Measurements from ENCODE around the gene TUBGCP3. TPM values are rescaled to one million over a fixed set of nuclear protein-coding genes. Genes with fewer than 3 reads are reported as not detected.

The TUBGCP3 gene
- total RNA-seq (2022) (51.1 and 55.7 TPM in 2 replicates), Bru-seq, nascent RNA (percentile 87 among the genes with signal in this experiment), BruChase-seq, experiment 1, labeled RNA remaining after a 2-hour chase (percentile 85 among the genes with signal in this experiment), BruChase-seq, experiment 2, labeled RNA remaining after a 6-hour chase (percentile 83 among the genes with signal in this experiment)
- long read RNA-seq, transcript TUBGCP3-201 (22 exons, 3,899 nt) = major isoform, 55 of 109 reads
- long read RNA-seq, transcript TUBGCP3-204 (10 exons, 2,461 nt) = minor isoform, 10 of 109 reads
- long read RNA-seq, partial matches to known transcripts = 10 of 109 reads
- long read RNA-seq, other reads (novel, unspliced or antisense) = 28 of 109 reads

GRCh38 chr13:112587764-112588489 lies at the start of gene TUBGCP3:
Gene TUBGCP3 (minus strand): TSS chr13:112588153. CDS start chr13:112587980, 173 bp downstream.
- TF ChIP-seq CTCF (IDR thresholded peaks at IDR 0.05; ENCODE audit: insufficient read depth in 1 of 2, low read depth in 1 of 2, low read length in 1 of 2, severe bottlenecking in 1 of 2, unreplicated experiment in 1 of 2) = no peak

GRCh38 chr13:112637017-112637801 lies 49.3 kb upstream of the TUBGCP3 start:
- Histone ChIP-seq H3K9me3 (no peaks in the 10 kb centered on the region), H3K4me3 (ENCODE audit: low read depth, low read length) (no peak overlapping the region), H3K27me3 (replicated peaks; ENCODE audit: control insufficient read depth, insufficient read depth, low read length) (no peaks in the 10 kb centered on the region), H3K36me3 (ENCODE audit: control insufficient read depth, insufficient read depth, low read length) (no peaks in the 10 kb centered on the region), H3K4me1 (peaks cover 25% of the 10 kb centered on the region)
- intact Hi-C loops (cut with micrococcal nuclease; ENCODE audit: unreplicated experiment) = no loop called here
- no TSS peak for BruUV-seq (replicated peaks)
- Mint-ChIP-seq H3K4me3 (ENCODE audit: unreplicated experiment) (no peak overlapping the region), H3K27me3 (ENCODE audit: insufficient read depth, unreplicated experiment) (no peaks in the 10 kb centered on the region), H3K4me1 (ENCODE audit: low read depth, unreplicated experiment) (peaks cover 13% of the 10 kb centered on the region), H3K27ac (ENCODE audit: unreplicated experiment) (peak overlapping the region; percentile 81), H3K36me3 (ENCODE audit: insufficient read depth, unreplicated experiment) (no peaks in the 10 kb centered on the region), H3K9me3 (ENCODE audit: unreplicated experiment) (no peaks in the 10 kb centered on the region)
- POLR2A ChIA-PET = no interaction called here
- CTCF ChIA-PET = no interaction called here
- DNase-seq = no peak
- no peak for TF ChIP-seq CTCF (IDR thresholded peaks at IDR 0.05; ENCODE audit: insufficient read depth in 1 of 2, low read depth in 1 of 2, low read length in 1 of 2, severe bottlenecking in 1 of 2, unreplicated experiment in 1 of 2)

More at GRCh38 chr13:112587764-112588489, at the start of gene TUBGCP3:
- Histone ChIP-seq H3K9me3 (no peaks in the 10 kb centered on the region), H3K27me3 (replicated peaks; ENCODE audit: control insufficient read depth, insufficient read depth, low read length) (no peaks in the 10 kb centered on the region), H3K36me3 (ENCODE audit: control insufficient read depth, insufficient read depth, low read length) (no peaks in the 10 kb centered on the region), H3K4me1 (peaks cover 15% of the 10 kb centered on the region), H3K4me3 (ENCODE audit: low read depth, low read length) (peak within 1 kb of the TSS; percentile 98)
- Mint-ChIP-seq H3K4me3 (ENCODE audit: unreplicated experiment) (peak within 1 kb of the TSS; percentile 92), H3K9me3 (ENCODE audit: unreplicated experiment) (no peaks in the 10 kb centered on the region), H3K27me3 (ENCODE audit: insufficient read depth, unreplicated experiment) (no peaks in the 10 kb centered on the region), H3K27ac (ENCODE audit: unreplicated experiment) (peak within 1 kb of the TSS; percentile 96), H3K4me1 (ENCODE audit: low read depth, unreplicated experiment) (peaks cover 21% of the 10 kb centered on the region), H3K36me3 (ENCODE audit: insufficient read depth, unreplicated experiment) (peaks cover 32% of the 10 kb centered on the region)
- ChIA-PET POLR2A (interaction anchor here (0.6 to 1.1 kb wide), 2 partner anchors 102 to 234 kb away, joined by 3 to 4 read pairs; partner anchors contain the start of gene ATP11A), CTCF (interaction anchor here (0.7 to 2.0 kb wide), 2 partner anchors 18 kb away, joined by 3 to 5 read pairs; no protein-coding TSS in a partner anchor)
- BruUV-seq (replicated peaks) = no TSS peak
- intact Hi-C loops (cut with micrococcal nuclease; ENCODE audit: unreplicated experiment) = loop anchor here (1.0 kb wide), 1 partner anchor 18 kb away; no protein-coding TSS in a partner anchor
- DNase-seq = peak; percentile 89 to 91

Measured in Caco-2 (cell line).